HEK293T (cell line): ENCODE results near the gene SNAP29.

Experiments
- CTCF ChIA-PET: fragments of 350-600 bp; formaldehyde crosslinking; extraction: SDS; loops from one replicate; lab custom pipeline; 2021; ENCODE audit warnings: antibody characterized with exemption, inconsistent platforms; lab: Yijun Ruan, JAX
- POLR2A ChIA-PET: fragments of 350-600 bp; formaldehyde crosslinking; extraction: SDS; loops from one replicate; lab custom pipeline; 2020; ENCODE audit warnings: antibody characterized with exemption, inconsistent platforms; lab: Yijun Ruan, JAX
- DNase-seq: peaks from one replicate; pipeline ENCODE4 v3.0.0; 2012; ENCODE audit warnings: mixed read lengths; ENCODE audit errors: extremely low spot score
- ARNT ChIP-seq: fragments of 450-650 bp; IDR thresholded peaks from 2 replicates; pipeline ENCODE4 v1.6.1; 2017; ENCODE audit warnings: mild to moderate bottlenecking
- BHLHE40 ChIP-seq: fragments of 450-650 bp; IDR thresholded peaks from 2 replicates; pipeline ENCODE4 v1.6.1; 2016; ENCODE audit warnings: mild to moderate bottlenecking, moderate library complexity, borderline replicate concordance
- CTBP1 ChIP-seq: fragments of 450-650 bp; IDR thresholded peaks from 2 replicates; pipeline ENCODE4 v1.6.1; 2016; ENCODE audit warnings: borderline replicate concordance
- ELF4 ChIP-seq: fragments of 450-650 bp; IDR thresholded peaks from 2 replicates; pipeline ENCODE4 v1.6.1; 2017; ENCODE audit warnings: antibody characterized with exemption
- FOXA1 ChIP-seq: fragments of 450-650 bp; IDR thresholded peaks from 2 replicates; pipeline ENCODE4 v1.6.1; 2016; ENCODE audit warnings: mild to moderate bottlenecking
- FOXK2 ChIP-seq: fragments of 450-650 bp; IDR thresholded peaks from 2 replicates; pipeline ENCODE4 v1.6.1; 2016; ENCODE audit warnings: mild to moderate bottlenecking
- FOXM1 ChIP-seq: fragments of 450-650 bp; IDR thresholded peaks from 2 replicates; pipeline ENCODE4 v1.6.1; 2017; ENCODE audit warnings: mild to moderate bottlenecking, borderline replicate concordance
- HDGF ChIP-seq: fragments of 450-650 bp; IDR thresholded peaks from 2 replicates; pipeline ENCODE4 v1.6.1; 2017; ENCODE audit warnings: antibody characterized with exemption, borderline replicate concordance
- L3MBTL2 ChIP-seq: fragments of 450-650 bp; conservative IDR thresholded peaks from 2 replicates; pipeline ENCODE4 v1.6.1; 2016; ENCODE audit warnings: mild to moderate bottlenecking
- LEF1 ChIP-seq: fragments of 450-650 bp; IDR thresholded peaks from 2 replicates; pipeline ENCODE4 v1.6.1; 2017; ENCODE audit warnings: mild to moderate bottlenecking, borderline replicate concordance
- NFRKB ChIP-seq: fragments of 450-650 bp; IDR thresholded peaks from 2 replicates; pipeline ENCODE4 v1.6.1; 2016; ENCODE audit warnings: mild to moderate bottlenecking, moderate library complexity
- SP1 ChIP-seq: fragments of 450-650 bp; IDR thresholded peaks from 2 replicates; pipeline ENCODE4 v1.6.1; 2017
- SUZ12 ChIP-seq: fragments of 450-650 bp; IDR thresholded peaks from 2 replicates; pipeline ENCODE4 v1.6.1; 2016; ENCODE audit warnings: mild to moderate bottlenecking
- TARDBP ChIP-seq: fragments of 450-650 bp; IDR thresholded peaks from 2 replicates; pipeline ENCODE4 v1.6.1; 2016
- ZNF384 ChIP-seq: fragments of 450-650 bp; IDR thresholded peaks from 2 replicates; pipeline ENCODE4 v1.6.1; 2016
- TF ChIP-seq, protein P1 (sequence below): fragments of 450-650 bp; IDR thresholded peaks from 2 replicates; pipeline ENCODE4 v1.6.1; 2016

Gene SNAP29

DNA sequence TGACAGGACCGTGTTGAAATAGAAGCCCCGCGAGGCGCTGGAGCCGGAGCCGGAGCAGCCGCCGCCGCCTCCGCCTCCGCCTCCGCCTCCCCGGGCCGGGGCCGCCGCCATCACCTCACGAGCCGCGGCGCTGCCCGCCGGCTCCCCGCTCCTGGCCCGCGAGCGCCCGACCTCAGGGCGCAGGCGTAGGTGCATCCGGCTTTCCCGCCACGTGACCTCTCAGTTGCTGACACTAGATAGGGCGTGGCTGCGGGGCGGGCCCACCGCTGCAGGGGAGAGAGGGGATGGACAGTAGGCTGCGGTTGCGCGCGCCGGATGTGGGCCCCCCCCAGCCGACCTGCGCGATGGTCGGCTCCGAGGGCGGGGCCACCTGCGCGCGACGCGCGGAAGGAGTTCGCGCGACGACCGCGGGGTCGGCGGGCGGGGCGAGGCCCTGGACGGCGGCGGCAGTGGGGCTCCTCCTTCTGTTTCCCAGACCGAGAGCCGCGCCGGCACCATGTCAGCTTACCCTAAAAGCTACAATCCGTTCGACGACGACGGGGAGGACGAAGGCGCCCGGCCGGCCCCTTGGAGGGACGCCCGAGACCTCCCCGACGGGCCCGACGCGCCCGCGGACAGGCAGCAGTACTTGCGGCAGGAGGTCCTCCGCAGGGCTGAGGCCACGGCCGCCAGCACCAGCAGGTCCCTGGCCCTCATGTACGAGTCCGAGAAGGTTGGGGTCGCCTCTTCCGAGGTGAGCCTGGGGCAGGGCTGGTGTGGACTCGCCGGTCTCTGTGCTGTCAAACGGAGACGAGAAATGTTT lies at the start of gene SNAP29, which contains the start of gene PI4KA:
TSS of gene SNAP29 (plus strand) at position 393 of the 802 bp plus-strand sequence. CDS start at position 497, 104 bp downstream.
TSS of gene PI4KA (minus strand) at position 197 of the 802 bp plus-strand sequence. CDS start at position 111, 86 bp downstream.
- ChIA-PET POLR2A (interaction anchor here (1.5 kb wide), 1 partner anchor 9 kb away, joined by 8 read pairs; no protein-coding TSS in a partner anchor), CTCF (no interaction called here)
- peak; percentile 100 for DNase-seq
- TF ChIP-seq LEF1 (peak; percentile 55; the same call in 1 of the 2 replicates), ARNT (peak; percentile 47), ZNF384 (no peak), L3MBTL2 (peak; percentile 64), FOXM1 (peak; percentile 86; the same call in 1 of the 2 replicates), BHLHE40 (peak; percentile 54; the same call in 1 of the 2 replicates)
- TF ChIP-seq, protein P1, sequence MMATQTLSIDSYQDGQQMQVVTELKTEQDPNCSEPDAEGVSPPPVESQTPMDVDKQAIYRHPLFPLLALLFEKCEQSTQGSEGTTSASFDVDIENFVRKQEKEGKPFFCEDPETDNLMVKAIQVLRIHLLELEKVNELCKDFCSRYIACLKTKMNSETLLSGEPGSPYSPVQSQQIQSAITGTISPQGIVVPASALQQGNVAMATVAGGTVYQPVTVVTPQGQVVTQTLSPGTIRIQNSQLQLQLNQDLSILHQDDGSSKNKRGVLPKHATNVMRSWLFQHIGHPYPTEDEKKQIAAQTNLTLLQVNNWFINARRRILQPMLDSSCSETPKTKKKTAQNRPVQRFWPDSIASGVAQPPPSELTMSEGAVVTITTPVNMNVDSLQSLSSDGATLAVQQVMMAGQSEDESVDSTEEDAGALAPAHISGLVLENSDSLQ, result no peak

GRCh38 chr22:20809538-20810185 lies 49.1 kb upstream of the SNAP29 start:
- ChIA-PET CTCF (interaction anchor here (0.7 kb wide), 1 partner anchor 16 kb away, joined by 3 read pairs; no protein-coding TSS in a partner anchor), POLR2A (no interaction called here)
- TF ChIP-seq FOXK2 (no peak), LEF1 (no peak), ZNF384 (no peak), HDGF (no peak), SUZ12 (no peak), NFRKB (no peak), ELF4 (no peak)
- DNase-seq, result no peak

DNA sequence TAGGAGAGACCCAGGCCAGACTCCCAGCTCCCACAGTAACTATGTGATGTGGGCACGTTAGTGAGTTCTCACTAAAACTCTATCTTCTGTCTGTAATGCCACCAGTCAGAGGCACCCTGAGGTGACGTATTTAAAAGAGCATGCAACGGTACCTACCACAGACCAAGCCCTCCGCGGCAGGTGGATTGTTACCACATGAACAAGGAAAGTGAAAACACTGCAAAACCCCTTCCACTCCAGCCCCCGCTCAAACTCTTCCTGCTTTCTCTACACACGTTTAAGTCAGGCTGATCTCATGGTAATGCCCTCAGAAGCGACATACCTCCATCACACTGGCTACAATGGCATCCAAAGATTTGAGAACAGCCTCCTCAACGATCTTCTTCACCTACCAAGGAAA lies 48.2 kb upstream of the SNAP29 start:
- ChIA-PET CTCF (no interaction called here), POLR2A (no interaction called here)
- no peak for DNase-seq
- no peak for TF ChIP-seq FOXM1
- no peak for TF ChIP-seq ZNF384
- TF ChIP-seq LEF1, result no peak
- no peak for TF ChIP-seq NFRKB
- TF ChIP-seq ARNT, result no peak
- TF ChIP-seq BHLHE40, result no peak
- no peak for TF ChIP-seq ELF4
- TF ChIP-seq, protein P1, result no peak
- no peak for TF ChIP-seq FOXA1
- TF ChIP-seq CTBP1, result no peak
- TF ChIP-seq SP1, result no peak
- TF ChIP-seq HDGF, result no peak
- no peak for TF ChIP-seq SUZ12
- no peak for TF ChIP-seq L3MBTL2
- TF ChIP-seq FOXK2, result no peak
- no peak for TF ChIP-seq TARDBP

DNA sequence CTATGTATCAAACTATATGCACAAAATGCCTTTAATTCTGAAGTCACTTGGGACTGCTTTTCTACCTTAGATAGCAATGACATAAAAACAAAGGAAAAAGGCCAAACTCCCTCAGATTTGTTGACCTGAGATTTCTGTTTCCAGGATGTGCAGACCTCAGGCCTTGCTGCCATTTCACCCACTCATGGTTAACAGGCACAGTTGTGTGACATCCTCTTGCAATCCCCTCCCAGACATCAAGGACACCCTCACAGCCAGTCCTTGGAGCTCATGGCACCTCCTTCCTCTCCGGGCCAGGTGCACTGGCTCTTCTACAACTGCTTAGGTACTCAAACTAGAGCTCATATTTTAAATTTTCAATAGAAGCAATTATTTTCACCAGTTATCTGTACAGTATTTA lies 47.6 kb upstream of the SNAP29 start:
- ChIA-PET POLR2A (no interaction called here), CTCF (no interaction called here)
- no peak for TF ChIP-seq TARDBP
- no peak for TF ChIP-seq FOXK2
- TF ChIP-seq ARNT, result no peak
- TF ChIP-seq LEF1, result no peak
- no peak for TF ChIP-seq SUZ12
- TF ChIP-seq CTBP1, result no peak
- TF ChIP-seq SP1, result no peak
- TF ChIP-seq BHLHE40, result no peak
- no peak for TF ChIP-seq HDGF
- TF ChIP-seq L3MBTL2, result no peak
- TF ChIP-seq ELF4, result no peak
- TF ChIP-seq ZNF384, result no peak
- TF ChIP-seq, protein P1, result no peak
- TF ChIP-seq NFRKB, result no peak
- no peak for TF ChIP-seq FOXA1
- TF ChIP-seq FOXM1, result no peak
- no peak for DNase-seq

- no peak for DNase-seq
- POLR2A ChIA-PET, result no interaction called here
- CTCF ChIA-PET, result no interaction called here
These were observed 46.7 kb upstream of the SNAP29 start for GRCh38 chr22:20811971-20812660.

More at GRCh38 chr22:20811971-20812660, 46.7 kb upstream of the SNAP29 start:
- TF ChIP-seq SP1, result no peak
- no peak for TF ChIP-seq NFRKB
- TF ChIP-seq ZNF384, result no peak
- no peak for TF ChIP-seq L3MBTL2
- no peak for TF ChIP-seq FOXM1
- TF ChIP-seq FOXA1, result no peak
- TF ChIP-seq ELF4, result no peak
- no peak for TF ChIP-seq SUZ12
- no peak for TF ChIP-seq TARDBP
- no peak for TF ChIP-seq LEF1
- TF ChIP-seq, protein P1, result no peak
- no peak for TF ChIP-seq ARNT
- no peak for TF ChIP-seq BHLHE40
- no peak for TF ChIP-seq FOXK2
- TF ChIP-seq HDGF, result no peak
- no peak for TF ChIP-seq CTBP1
